Mucosa of rectum (tissue), 2 donors: Measurements from ENCODE around the gene PARD3B.

Experiments
- H3K27ac ChIP-seq, 2 donors: one replicate each; pipeline ENCODE4 v1.7.0; 2013; ENCODE audit warnings: inconsistent platforms in 2 of 2, low read depth in 2 of 2, low read length in 2 of 2
- H3K27me3 ChIP-seq, 2 donors: one replicate each; pipeline ENCODE4 v1.7.0; 2013; ENCODE audit warnings: low read length in 2 of 2; ENCODE audit not compliant: control insufficient read depth in 2 of 2, insufficient read depth in 2 of 2
- H3K36me3 ChIP-seq, 2 donors: one replicate each; pipeline ENCODE4 v1.7.0; 2013; ENCODE audit warnings: low read length in 2 of 2; ENCODE audit not compliant: control insufficient read depth in 2 of 2, insufficient read depth in 2 of 2
- H3K4me1 ChIP-seq, 2 donors: one replicate each; pipeline ENCODE4 v1.7.0; 2013; ENCODE audit warnings: low read length in 2 of 2, mild to moderate bottlenecking in 1 of 2; ENCODE audit not compliant: control insufficient read depth in 2 of 2, insufficient read depth in 2 of 2
- H3K4me3 ChIP-seq, 2 donors: one replicate each; pipeline ENCODE4 v1.7.0; 2013; ENCODE audit warnings: low read length in 2 of 2
- H3K9ac ChIP-seq, 2 donors: one replicate each; pipeline ENCODE4 v1.7.0; 2013; ENCODE audit warnings: low read length in 2 of 2, low read depth in 1 of 2, mild to moderate bottlenecking in 1 of 2
- H3K9me3 ChIP-seq, 2 donors: one replicate each; pipeline ENCODE4 v1.7.0; 2013; ENCODE audit warnings: low read length in 2 of 2; ENCODE audit not compliant: control insufficient read depth in 2 of 2
- donor health status: healthy.
- donor health status: Normal muscosa, but diverticular disease.

Gene PARD3B

DNA sequence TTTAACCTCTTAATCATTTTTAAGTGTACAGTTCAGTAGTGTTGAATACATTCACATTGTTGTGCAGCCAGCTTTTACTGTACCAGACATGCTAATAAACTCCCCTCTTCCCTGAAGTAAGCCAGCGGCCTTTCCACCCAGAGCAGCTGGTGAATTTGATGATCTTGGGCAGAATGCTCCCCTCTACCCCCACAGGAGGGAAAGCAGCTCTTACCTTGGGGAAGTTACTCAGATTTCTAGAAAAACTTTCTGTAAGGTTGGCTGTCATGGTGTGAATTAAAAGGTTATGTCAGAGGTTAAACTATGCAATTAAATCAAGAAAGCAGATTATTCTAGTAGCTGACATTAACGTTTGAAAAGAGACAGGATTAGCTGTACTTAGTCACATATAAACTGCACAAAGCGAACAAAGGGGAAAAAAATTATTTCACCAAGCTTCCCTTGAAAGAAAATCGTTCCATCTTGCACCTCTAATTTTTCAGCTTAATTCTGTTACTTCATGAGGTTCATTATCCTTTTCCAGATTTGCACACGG lies 738.5 kb downstream of the PARD3B start:
- H3K27ac ChIP-seq, result no peak overlapping the region
- H3K4me3 ChIP-seq, result no peak overlapping the region
- H3K9me3 ChIP-seq, result no peaks in the 10 kb centered on the region
- no peaks in the 10 kb centered on the region for H3K4me1 ChIP-seq
- no peaks in the 10 kb centered on the region for H3K27me3 ChIP-seq
- H3K9ac ChIP-seq, result no peak overlapping the region
- no peaks in the 10 kb centered on the region for H3K36me3 ChIP-seq

DNA sequence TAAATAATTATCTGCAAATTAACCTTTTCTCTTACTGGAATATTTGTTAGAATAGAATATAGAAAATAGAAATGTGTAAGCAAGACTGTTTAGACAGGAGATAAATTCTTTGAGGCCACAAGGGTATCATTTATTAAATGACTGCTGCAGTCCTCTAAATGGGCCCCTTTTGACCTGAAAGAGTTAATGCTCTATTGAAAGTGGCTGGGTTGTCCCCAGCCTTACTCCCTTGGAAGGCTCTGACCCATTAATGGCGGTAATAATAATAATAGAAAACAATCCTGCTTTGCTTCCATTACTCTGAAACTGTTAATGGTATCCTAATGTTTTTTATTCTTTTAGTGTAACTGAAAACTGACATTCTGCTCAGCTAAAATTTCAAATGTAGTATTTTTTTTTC lies 739.1 kb downstream of the PARD3B start:
- no peaks in the 10 kb centered on the region for H3K9me3 ChIP-seq
- H3K9ac ChIP-seq, result no peak overlapping the region
- no peaks in the 10 kb centered on the region for H3K4me1 ChIP-seq
- no peaks in the 10 kb centered on the region for H3K27me3 ChIP-seq
- H3K27ac ChIP-seq, result no peak overlapping the region
- no peaks in the 10 kb centered on the region for H3K36me3 ChIP-seq
- no peak overlapping the region for H3K4me3 ChIP-seq

DNA sequence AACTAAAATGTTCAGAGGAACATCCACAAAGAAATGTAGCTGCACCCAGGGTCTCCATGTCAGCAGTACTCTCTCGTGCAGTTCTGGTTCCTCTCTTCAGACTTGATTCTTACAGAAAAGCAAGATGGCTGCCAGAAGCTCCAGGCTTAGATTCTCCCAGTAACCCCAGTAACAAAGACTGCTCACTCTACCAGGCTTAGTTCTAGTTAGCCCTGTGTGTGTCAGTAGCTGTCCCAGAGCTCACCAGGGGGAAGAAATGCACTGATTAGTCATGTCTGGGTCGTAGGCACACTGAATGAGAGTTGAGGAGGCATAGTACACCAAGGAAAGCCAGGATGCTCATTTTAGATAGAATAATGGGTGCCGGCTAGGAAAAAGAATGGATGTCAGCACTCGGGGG lies 742.0 kb downstream of the PARD3B start:
- Histone ChIP-seq H3K4me1 (no peaks in the 10 kb centered on the region), H3K27me3 (no peaks in the 10 kb centered on the region), H3K36me3 (no peaks in the 10 kb centered on the region), H3K9ac (no peak overlapping the region), H3K27ac (no peak overlapping the region), H3K9me3 (no peaks in the 10 kb centered on the region), H3K4me3 (no peak overlapping the region)

DNA sequence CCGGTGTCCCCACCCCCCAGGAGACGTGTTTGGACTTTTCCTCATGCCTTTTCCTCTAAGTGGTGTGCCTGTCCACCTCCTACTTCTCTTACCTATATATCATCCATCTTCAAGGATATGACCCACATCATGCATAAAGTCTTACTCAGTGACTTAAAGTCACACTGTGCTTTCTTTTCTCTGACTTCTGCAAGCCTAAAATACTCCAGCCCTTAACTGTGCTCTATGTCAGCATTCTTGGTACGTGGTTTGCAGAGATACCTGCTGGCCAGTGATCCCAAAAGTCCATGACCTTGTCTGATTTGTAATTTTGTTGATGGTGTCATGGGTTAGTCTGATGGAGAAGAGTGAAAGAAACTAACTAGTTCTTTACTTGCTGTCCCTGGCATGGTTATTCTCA lies 743.4 kb downstream of the PARD3B start:
- H3K4me3 ChIP-seq, result no peak overlapping the region
- H3K36me3 ChIP-seq, result no peaks in the 10 kb centered on the region
- no peaks in the 10 kb centered on the region for H3K9me3 ChIP-seq
- H3K27ac ChIP-seq, result no peak overlapping the region
- H3K27me3 ChIP-seq, result no peaks in the 10 kb centered on the region
- no peak overlapping the region for H3K9ac ChIP-seq
- H3K4me1 ChIP-seq, result no peaks in the 10 kb centered on the region

DNA sequence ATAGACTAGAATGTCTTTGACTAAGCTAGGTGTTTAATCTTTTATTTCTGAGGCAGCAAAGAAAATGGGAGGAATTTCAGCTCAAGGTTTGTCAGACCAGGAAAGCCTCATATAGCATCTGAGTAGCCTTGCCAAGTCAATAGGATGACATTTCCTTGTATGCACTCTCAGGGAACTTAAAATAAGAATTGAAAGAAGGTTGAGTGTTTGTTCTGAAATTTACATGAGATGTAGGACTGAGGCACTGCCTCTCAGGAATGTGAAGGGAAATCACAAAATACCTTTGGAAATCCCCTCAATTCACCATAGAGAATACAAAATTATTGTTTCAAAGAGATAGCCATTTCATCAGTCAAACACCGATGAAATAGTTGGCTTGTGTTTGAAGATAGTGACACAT lies 745.0 kb downstream of the PARD3B start:
- H3K4me1 ChIP-seq, result no peaks in the 10 kb centered on the region
- no peak overlapping the region for H3K9ac ChIP-seq
- no peaks in the 10 kb centered on the region for H3K36me3 ChIP-seq
- no peaks in the 10 kb centered on the region for H3K9me3 ChIP-seq
- no peaks in the 10 kb centered on the region for H3K27me3 ChIP-seq
- no peak overlapping the region for H3K27ac ChIP-seq
- H3K4me3 ChIP-seq, result no peak overlapping the region

DNA sequence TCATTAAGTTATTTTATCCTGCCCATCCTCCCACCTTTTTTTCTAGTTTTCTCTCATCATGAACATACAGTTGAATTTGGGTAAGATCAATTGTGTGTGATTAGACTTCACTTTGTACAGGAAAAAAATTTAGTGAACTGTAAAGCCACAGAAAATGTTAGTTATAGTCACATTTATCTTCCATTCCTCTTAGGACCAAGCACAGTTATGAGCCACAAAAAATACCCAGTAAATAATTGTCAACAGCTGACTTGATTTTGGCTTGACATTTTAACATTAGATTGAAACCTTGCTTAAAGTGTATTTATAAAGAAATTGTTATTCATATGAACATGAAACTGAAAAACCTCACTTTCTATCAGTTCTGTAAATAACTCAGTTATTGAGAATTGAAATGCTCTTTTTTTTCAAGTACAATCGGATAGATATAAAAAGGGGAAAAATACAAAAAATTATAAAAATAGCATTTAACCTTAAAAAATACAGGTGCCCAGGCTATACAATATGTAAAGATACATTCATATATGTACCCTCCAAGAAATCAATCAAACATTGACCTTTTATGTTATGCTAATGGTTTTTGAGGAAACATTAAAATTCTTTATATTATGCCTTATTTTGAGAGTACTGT lies 747.5 kb downstream of the PARD3B start:
- no peaks in the 10 kb centered on the region for H3K36me3 ChIP-seq
- no peak overlapping the region for H3K4me3 ChIP-seq
- no peaks in the 10 kb centered on the region for H3K27me3 ChIP-seq
- H3K9ac ChIP-seq, result no peak overlapping the region
- no peaks in the 10 kb centered on the region for H3K4me1 ChIP-seq
- H3K9me3 ChIP-seq, result no peaks in the 10 kb centered on the region
- H3K27ac ChIP-seq, result no peak overlapping the region

DNA sequence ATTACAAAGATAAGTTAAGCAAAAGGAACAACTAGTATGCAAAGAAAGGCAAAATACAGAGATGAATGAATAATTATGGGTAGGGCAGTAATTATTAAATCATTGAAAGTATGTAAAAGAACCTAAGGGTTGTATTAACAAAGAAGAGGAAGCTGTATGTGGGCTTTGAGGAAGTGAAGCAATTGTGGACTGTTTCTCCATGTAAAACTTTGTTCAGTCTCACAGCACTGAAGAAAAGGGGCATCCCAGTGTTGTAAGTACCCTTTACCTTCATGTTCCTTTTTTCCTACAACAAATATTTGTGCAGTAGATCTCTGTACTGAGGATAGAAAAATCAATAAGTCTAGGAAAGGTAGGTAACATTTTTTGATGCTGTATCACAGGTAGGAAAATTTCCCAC lies 748.3 kb downstream of the PARD3B start:
- Histone ChIP-seq H3K4me1 (no peaks in the 10 kb centered on the region), H3K36me3 (no peaks in the 10 kb centered on the region), H3K27me3 (no peaks in the 10 kb centered on the region), H3K9me3 (no peaks in the 10 kb centered on the region), H3K4me3 (no peak overlapping the region), H3K27ac (no peak overlapping the region), H3K9ac (no peak overlapping the region)

DNA sequence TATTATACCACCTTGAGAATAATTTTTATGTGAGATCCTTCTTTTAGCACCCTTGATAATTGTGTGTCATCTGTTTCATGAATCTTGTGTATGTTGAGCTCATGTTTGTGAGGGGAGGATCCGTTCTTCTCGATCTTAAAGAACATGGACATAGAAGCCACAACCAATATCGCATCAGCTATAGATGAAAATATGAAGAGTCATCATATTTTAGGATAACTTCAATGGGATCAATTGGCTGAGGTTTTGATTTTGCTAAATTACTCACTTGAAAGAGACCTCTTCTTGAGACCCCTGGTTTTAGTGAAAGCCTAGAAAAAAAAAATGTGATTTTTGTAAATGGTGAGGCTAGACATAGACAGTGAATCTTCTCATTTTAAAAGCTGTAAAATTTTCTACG lies 751.7 kb downstream of the PARD3B start:
- Histone ChIP-seq H3K4me3 (no peak overlapping the region), H3K4me1 (no peaks in the 10 kb centered on the region), H3K27ac (no peak overlapping the region), H3K27me3 (no peaks in the 10 kb centered on the region), H3K9me3 (no peaks in the 10 kb centered on the region), H3K9ac (no peak overlapping the region), H3K36me3 (no peaks in the 10 kb centered on the region)

DNA sequence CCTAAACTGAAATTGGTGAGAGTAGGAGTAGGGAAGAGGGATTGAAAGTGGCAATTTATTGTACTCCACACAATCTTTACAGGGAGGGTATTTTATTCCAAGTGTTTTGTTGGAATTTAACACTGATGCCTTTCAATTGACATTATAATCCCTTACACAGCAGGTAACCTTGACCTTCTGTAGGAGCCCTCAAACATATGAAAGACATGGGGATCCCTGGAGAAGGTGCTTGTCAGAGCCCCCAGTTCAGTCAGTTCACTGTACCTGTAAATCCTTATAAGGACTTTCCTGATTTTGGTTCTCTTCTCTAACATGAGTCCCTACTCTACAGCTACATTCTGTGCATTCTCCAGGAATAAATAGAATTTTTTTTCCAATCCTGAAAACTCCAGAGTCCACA lies 752.1 kb downstream of the PARD3B start:
- no peaks in the 10 kb centered on the region for H3K36me3 ChIP-seq
- no peaks in the 10 kb centered on the region for H3K4me1 ChIP-seq
- H3K27me3 ChIP-seq, result no peaks in the 10 kb centered on the region
- no peaks in the 10 kb centered on the region for H3K9me3 ChIP-seq
- no peak overlapping the region for H3K9ac ChIP-seq
- no peak overlapping the region for H3K27ac ChIP-seq
- H3K4me3 ChIP-seq, result no peak overlapping the region

DNA sequence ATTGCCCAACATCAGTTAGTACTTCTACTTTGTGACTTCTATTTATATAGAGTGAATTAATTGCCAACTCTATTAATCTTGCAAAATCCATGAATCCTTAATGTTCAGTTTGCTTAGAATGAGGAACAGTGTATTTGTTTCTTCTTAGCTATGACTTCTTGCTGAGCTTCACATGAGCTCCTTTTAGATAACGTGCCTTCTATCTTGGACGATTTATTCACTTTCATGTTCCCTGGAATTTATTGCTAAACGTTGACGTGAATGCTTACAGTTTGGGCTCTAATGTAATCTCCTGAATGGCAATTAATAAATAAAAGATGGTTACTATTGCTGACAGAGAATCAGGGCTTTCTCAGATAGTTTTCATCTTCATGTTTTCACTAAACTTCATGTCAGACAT lies 752.6 kb downstream of the PARD3B start:
- no peaks in the 10 kb centered on the region for H3K9me3 ChIP-seq
- no peaks in the 10 kb centered on the region for H3K36me3 ChIP-seq
- no peak overlapping the region for H3K9ac ChIP-seq
- H3K4me1 ChIP-seq, result no peaks in the 10 kb centered on the region
- H3K4me3 ChIP-seq, result no peak overlapping the region
- H3K27ac ChIP-seq, result no peak overlapping the region
- no peaks in the 10 kb centered on the region for H3K27me3 ChIP-seq

DNA sequence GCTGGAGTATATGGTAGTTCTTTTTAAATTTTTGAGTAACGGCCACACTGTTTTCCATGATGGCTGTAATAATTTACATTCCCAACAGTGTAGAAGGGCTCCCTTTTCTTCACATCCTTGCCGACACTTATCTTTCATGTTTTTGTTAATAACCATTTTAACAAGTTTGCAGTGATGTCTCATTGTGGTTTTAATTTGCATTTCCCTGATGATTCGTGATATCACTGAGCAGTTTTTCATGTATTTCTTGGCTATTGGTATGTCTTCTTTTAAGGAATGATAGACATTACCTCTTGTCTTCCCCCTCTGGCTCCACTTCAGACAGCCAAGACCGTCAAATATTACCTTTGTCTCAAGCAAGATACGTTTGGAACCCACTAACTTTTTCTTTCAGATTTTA lies 765.9 kb downstream of the PARD3B start:
- Histone ChIP-seq H3K4me3 (no peak overlapping the region), H3K4me1 (no peaks in the 10 kb centered on the region), H3K27ac (no peak overlapping the region), H3K27me3 (no peaks in the 10 kb centered on the region), H3K9me3 (no peaks in the 10 kb centered on the region), H3K36me3 (no peaks in the 10 kb centered on the region), H3K9ac (no peak overlapping the region)
